ENCODE results near the gene PPDPF. TPM values are rescaled to one million over a fixed set of nuclear protein-coding genes. Genes with fewer than 3 reads are reported as not detected.

Gene PPDPF
- total and polyA plus RNA-seq, 12 donors = 186 to 433 (median 270) TPM

DNA sequence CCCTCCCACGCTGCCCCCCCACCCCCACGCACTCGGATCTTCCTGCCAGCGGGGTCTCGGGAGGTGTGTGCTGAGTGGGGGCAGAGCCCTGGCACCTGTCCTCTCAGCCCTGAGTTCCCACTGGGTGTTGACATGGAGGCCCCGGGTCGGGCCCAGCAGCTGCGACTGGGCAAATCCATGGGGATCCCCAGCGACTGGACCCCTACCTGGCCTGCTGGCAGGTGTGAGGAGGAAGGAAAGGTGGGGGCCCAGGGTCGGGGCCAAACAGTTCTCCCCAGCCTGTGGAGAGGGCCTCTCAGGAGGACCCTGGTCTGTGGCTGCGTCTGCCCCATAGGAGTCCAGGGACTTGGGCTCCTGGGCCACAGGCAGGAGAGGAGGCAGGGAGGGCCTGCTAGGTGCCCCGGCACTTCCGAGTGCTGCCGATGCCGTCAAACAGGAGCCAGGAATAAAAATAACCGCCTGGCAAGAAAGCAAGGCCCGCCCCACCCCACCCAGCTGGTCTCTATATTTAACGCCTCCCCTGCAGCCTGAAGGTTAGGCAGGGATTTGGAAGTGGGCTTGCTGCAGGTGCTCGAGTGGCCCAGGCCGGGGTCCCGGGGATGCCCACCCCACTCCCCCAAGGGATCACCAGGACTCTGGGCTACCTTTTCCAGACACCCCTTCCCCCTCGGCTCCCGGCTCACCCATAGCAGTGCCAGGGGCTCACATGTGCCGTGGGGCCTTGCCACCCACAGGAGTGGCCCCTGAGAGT lies 20.2 kb upstream of the PPDPF start:
- 38 to 55% methylated on average over 24 of the region's 24 CpGs for WGBS, 2 donors

DNA sequence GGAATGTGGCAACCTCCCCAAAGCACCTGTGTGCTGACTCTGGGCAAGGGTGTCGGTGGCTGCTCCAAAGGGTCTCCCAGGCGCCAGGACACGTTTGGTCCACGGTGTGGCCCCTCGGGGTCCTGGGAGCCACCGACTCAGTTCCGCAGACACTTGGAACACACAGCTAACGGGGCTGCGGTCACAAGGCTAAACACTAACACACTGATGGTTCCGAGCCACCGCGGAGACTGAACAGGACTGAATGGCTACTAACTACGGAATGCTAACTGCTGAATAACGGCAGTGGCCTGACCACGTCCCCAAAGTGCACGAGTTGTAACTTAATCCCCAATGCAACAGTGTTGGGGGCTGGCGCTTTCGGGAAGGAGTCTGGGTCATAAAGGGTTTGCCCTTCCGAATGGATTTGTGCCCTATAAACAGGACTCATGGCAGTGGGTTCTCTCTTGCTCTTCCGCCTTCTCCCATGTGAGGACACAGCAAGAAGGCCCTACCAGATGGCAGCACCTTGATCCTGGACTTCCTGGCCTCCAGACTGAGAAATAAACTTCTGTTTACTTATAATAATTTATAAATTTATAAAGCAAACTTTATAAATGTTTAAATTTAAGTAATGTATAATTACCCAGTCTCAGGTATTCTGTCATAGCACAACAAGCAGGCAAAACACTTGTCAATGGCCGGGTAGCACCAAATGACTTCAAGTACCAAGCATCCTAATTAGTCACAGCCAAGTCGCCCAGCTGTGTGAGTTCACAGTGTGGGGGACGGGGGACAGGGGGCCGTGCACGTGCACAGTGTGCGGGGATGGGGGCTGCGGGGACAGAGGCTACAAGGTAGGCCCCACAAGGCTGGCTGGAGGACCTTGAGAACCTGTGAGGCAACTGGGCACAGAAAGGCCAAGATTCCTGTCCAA lies 19.4 kb upstream of the PPDPF start:
- H3K36me3 ChIP-seq = no peaks in the 10 kb centered on the region
- TF ChIP-seq, protein P1, sequence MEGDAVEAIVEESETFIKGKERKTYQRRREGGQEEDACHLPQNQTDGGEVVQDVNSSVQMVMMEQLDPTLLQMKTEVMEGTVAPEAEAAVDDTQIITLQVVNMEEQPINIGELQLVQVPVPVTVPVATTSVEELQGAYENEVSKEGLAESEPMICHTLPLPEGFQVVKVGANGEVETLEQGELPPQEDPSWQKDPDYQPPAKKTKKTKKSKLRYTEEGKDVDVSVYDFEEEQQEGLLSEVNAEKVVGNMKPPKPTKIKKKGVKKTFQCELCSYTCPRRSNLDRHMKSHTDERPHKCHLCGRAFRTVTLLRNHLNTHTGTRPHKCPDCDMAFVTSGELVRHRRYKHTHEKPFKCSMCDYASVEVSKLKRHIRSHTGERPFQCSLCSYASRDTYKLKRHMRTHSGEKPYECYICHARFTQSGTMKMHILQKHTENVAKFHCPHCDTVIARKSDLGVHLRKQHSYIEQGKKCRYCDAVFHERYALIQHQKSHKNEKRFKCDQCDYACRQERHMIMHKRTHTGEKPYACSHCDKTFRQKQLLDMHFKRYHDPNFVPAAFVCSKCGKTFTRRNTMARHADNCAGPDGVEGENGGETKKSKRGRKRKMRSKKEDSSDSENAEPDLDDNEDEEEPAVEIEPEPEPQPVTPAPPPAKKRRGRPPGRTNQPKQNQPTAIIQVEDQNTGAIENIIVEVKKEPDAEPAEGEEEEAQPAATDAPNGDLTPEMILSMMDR (IDR thresholded peaks at IDR 0.05) = no peak
- 68 to 70% methylated on average over 27 of the region's 27 CpGs for WGBS, 2 donors
- peak in 1 of 8 donors; percentile 5 for ATAC-seq
- H3K27me3 ChIP-seq = peaks cover 0 to 56% (median 44%) of the 10 kb centered on the region in 7 donors
- intact Hi-C loops (cut with DNase I) = no loop called here
- H3K4me1 ChIP-seq = peaks cover 10 to 51% (median 37%) of the 10 kb centered on the region in 9 donors
- no peak overlapping the region for H3K4me3 ChIP-seq
- H3K27ac ChIP-seq = peak overlapping the region; percentile 60 to 98 (median 88)
- peaks cover 0 to 22% (median 0%) of the 10 kb centered on the region in 11 donors for H3K9me3 ChIP-seq
- no peak for DNase-seq

More for the DNA sequence above, 20.2 kb upstream of the PPDPF start:
- DNase-seq (no peak), ATAC-seq (peak; percentile 20 to 58 (median 50))
- H3K4me3 ChIP-seq = peak overlapping the region in 2 of 10 donors; percentile 21 to 24
- peaks cover 10 to 59% (median 45%) of the 10 kb centered on the region in 9 donors for H3K4me1 ChIP-seq
- H3K27ac ChIP-seq = peak overlapping the region; percentile 60 to 98 (median 88)
- TF ChIP-seq, protein P1 (IDR thresholded peaks at IDR 0.05) = no peak
- peaks cover 0 to 6% (median 0%) of the 10 kb centered on the region in 9 donors for H3K36me3 ChIP-seq
- H3K27me3 ChIP-seq = peaks cover 0 to 62% (median 44%) of the 10 kb centered on the region in 7 donors
- intact Hi-C loops (cut with DNase I) = no loop called here
- H3K9me3 ChIP-seq = peaks cover 0 to 14% (median 0%) of the 10 kb centered on the region in 11 donors

DNA sequence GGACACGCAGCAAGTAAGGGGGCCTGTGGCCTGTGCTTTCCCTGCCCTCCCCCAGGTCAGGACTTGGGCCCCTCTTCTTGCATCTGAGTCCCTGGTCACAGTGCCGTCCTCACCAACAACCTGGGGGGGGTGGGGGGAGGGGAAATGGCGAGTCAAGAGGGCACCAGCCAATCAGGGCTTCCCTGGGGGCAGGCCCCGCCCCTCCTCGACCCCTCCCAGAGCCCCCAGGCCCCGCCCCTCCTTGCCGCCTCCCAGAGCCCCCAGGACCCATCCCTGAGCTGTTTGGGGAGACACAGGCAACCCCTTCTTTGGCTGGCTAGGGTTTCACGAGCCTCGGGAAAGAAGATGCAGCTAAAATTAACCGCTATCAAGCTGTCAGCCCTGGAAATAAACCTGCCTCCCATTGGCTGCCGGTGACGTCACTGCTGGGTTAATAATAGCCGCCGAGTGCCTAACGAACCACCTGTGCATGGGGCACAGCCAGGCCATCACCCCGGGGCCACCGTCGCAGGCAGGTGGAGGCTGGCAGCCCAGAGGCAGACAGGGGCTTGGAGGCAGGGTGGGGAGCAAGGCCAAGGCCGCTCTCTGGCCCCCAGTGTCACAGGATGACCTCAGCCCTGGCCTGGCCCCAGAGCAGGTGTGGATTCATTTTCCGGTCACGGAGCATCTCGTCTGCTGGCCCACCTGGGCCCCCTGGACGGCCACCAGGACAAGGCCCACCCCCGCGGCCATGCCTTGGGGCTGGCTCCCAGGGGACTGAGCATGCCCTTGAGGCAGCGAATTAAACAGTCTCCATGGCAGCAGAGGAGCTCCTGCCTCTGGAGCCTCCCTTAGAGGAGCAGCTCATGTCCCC lies 18.5 kb upstream of the PPDPF start:
- peak; percentile 37 to 73 (median 52) for ATAC-seq
- peak; percentile 71 to 85 for DNase-seq
- no peaks in the 10 kb centered on the region for H3K36me3 ChIP-seq
- peaks cover 0 to 25% (median 0%) of the 10 kb centered on the region in 11 donors for H3K9me3 ChIP-seq
- peaks cover 0 to 47% (median 39%) of the 10 kb centered on the region in 7 donors for H3K27me3 ChIP-seq
- WGBS, 2 donors = 12 to 13% methylated on average over 26 of the region's 26 CpGs
- H3K4me1 ChIP-seq = peaks cover 6 to 42% (median 30%) of the 10 kb centered on the region in 9 donors
- intact Hi-C loops (cut with DNase I) = no loop called here
- TF ChIP-seq, protein P1 (IDR thresholded peaks at IDR 0.05) = no peak
- no peak overlapping the region for H3K4me3 ChIP-seq
- H3K27ac ChIP-seq = peak overlapping the region; percentile 60 to 98 (median 88)

Data from heart right ventricle (tissue), 16 donors.